K562 (cell line): ENCODE data around the gene MTHFR. TPM values are rescaled to one million over a fixed set of nuclear protein-coding genes. Genes with fewer than 3 reads are reported as not detected.

Experiments used
- ELF4 ChIP-seq: fragments of 450-650 bp; formaldehyde crosslinking; IDR thresholded peaks from 2 replicates; pipeline ENCODE4 v1.4.0; 2022; ENCODE audit warnings: missing genetic modification characterization
- ELK1 ChIP-seq: sonication (generic); formaldehyde crosslinking; IDR thresholded peaks from 2 replicates; pipeline ENCODE4 v1.8.1; 2022; ENCODE audit warnings: missing genetic modification reagents
- FOSL1 ChIP-seq: fragments of 200-800 bp; sonication (Bioruptor generic); conservative IDR thresholded peaks from 2 replicates; pipeline ENCODE4 v1.6.1; 2016; ENCODE audit warnings: missing genetic modification characterization, missing compliant biosample characterization
- FOXO4 ChIP-seq: fragments of 450-650 bp; formaldehyde crosslinking; IDR thresholded peaks from 2 replicates; pipeline ENCODE4 v1.4.0; 2020; ENCODE audit warnings: mild to moderate bottlenecking, moderate library complexity
- NFATC3 ChIP-seq: fragments of 450-650 bp; IDR thresholded peaks from 2 replicates; pipeline ENCODE4 v1.6.1; 2017; ENCODE audit warnings: mild to moderate bottlenecking
- NR2C2 ChIP-seq, 2 experiments: fragments of 200-800 bp in 1 of 2; sonication (Bioruptor generic) in 1 of 2; sonication (generic) in 1 of 2; formaldehyde crosslinking in 1 of 2; IDR thresholded peaks; 2 replicates each; pipeline versions ENCODE4 v1.6.1 to v1.8.0; 2016 to 2022; ENCODE audit warnings: mild to moderate bottlenecking in 1 of 2, missing compliant biosample characterization in 1 of 2, missing genetic modification characterization in 1 of 2, missing genetic modification reagents in 1 of 2
- NR2F6 ChIP-seq: fragments of 450-650 bp; formaldehyde crosslinking; IDR thresholded peaks from 2 replicates; pipeline ENCODE4 v1.4.0; 2020; ENCODE audit warnings: mild to moderate bottlenecking
- PHF8 ChIP-seq: fragments of 200-600 bp; sonication (generic); IDR thresholded peaks from 2 replicates; pipeline ENCODE4 v1.6.1; 2012; ENCODE audit warnings: mixed run types, mild to moderate bottlenecking, inconsistent platforms, low read length, moderate library complexity, borderline replicate concordance
- SIX5 ChIP-seq, 2 experiments: IDR thresholded peaks; 2 replicates each; pipeline ENCODE4 v1.6.1; 2011; ENCODE audit warnings: low read length in 2 of 2, borderline replicate concordance in 1 of 2, low read depth in 1 of 2, mild to moderate bottlenecking in 1 of 2, moderate library complexity in 1 of 2; ENCODE audit not compliant: insufficient read depth in 1 of 2
- SP2 ChIP-seq: IDR thresholded peaks from 2 replicates; pipeline ENCODE4 v1.6.1; 2011; ENCODE audit warnings: mild to moderate bottlenecking, low read depth, low read length, moderate library complexity; ENCODE audit not compliant: poor library complexity, severe bottlenecking; ENCODE audit errors: extremely low read depth
- SRSF3 ChIP-seq: fragments of 200-400 bp; formaldehyde crosslinking; IDR thresholded peaks from 2 replicates; pipeline ENCODE4 v1.6.1; 2016; ENCODE audit warnings: mild to moderate bottlenecking, low read length, moderate library complexity; ENCODE audit not compliant: insufficient read depth
- ZBTB5 ChIP-seq: fragments of 450-650 bp; IDR thresholded peaks from 2 replicates; pipeline ENCODE4 v1.6.1; 2017; ENCODE audit warnings: antibody characterized with exemption
- ZC3H8 ChIP-seq: fragments of 450-650 bp; IDR thresholded peaks from 2 replicates; pipeline ENCODE4 v1.6.1; 2017
- ZNF23 ChIP-seq: fragments of 250-450 bp; sonication (Bioruptor Pico); IDR thresholded peaks from 2 replicates; pipeline ENCODE4 v1.4.0; 2020; ENCODE audit warnings: mild to moderate bottlenecking
- ZNF280A ChIP-seq: fragments of 450-650 bp; IDR thresholded peaks from 2 replicates; pipeline ENCODE4 v1.6.1; 2018; ENCODE audit warnings: mild to moderate bottlenecking, low read depth; ENCODE audit not compliant: partially characterized antibody
- ZNF695 ChIP-seq: fragments of 450-650 bp; formaldehyde crosslinking; IDR thresholded peaks from 2 replicates; pipeline ENCODE4 v1.4.0; 2020; ENCODE audit warnings: mild to moderate bottlenecking, moderate library complexity
- polyA plus RNA-seq, 8 experiments: library from polyadenylated mRNA; depleted of rRNA in 4 of 8; stranded (reverse) in 5 of 8; unstranded in 3 of 8; fragments of >200 nt; fragmentation: Nextera tagmentation in 2 of 8; fragmentation: Illumina TruSeq in 1 of 8; extraction: Ambion mirVana in 2 of 8; extraction: Trizol in 1 of 8; gene quantifications; 2 replicates each; pipeline versions ENCODE4 v1.2.1 to v1.2.3, GENCODE V29; 2011 to 2014; ENCODE audit warnings: inconsistent platforms in 1 of 8, missing spikeins in 1 of 8
- total RNA-seq, 7 experiments: library from RNA; depleted of rRNA in 6 of 7; stranded (reverse); fragments of >200 nt in 6 of 7; fragmentation: Illumina TruSeq in 2 of 7; extraction: Trizol in 2 of 7; gene quantifications; 2 replicates each; pipeline versions ENCODE4 v1.2.1 to v1.2.3, GENCODE V29; 2011 to 2021; ENCODE audit warnings: low replicate concordance in 1 of 7

MTHFR gene
- total and polyA plus RNA-seq, 9 of the 15 experiments (the other 6 are each of a cell fraction or from before 2014, with no cell fraction given), result 5.0 to 104 (median 62.6) TPM

- TF ChIP-seq ZNF280A, result peak; percentile 96
- TF ChIP-seq NR2C2 (CRISPR knock-in tag; IDR thresholded peaks at IDR 0.05), result no peak
- TF ChIP-seq NR2C2 (tag; IDR thresholded peaks at IDR 0.05), result no peak
- TF ChIP-seq SP2, result no peak
- TF ChIP-seq SRSF3, result no peak
- no peak for TF ChIP-seq NR2F6 (CRISPR knock-in tag)
- TF ChIP-seq SIX5 (IDR thresholded peaks at IDR 0.05; ENCODE audit: borderline replicate concordance in 1 of 2, insufficient read depth in 1 of 2, low read depth in 1 of 2, low read length in 2 of 2), result no peak
- TF ChIP-seq ELK1 (CRISPR knock-in tag), result no peak
- no peak for TF ChIP-seq ELF4
- no peak for TF ChIP-seq ZNF695 (CRISPR knock-in tag)
- no peak for TF ChIP-seq ZC3H8
- TF ChIP-seq FOXO4 (CRISPR knock-in tag), result no peak
- no peak for TF ChIP-seq NFATC3
- no peak for TF ChIP-seq FOSL1 (tag)
- TF ChIP-seq ZBTB5, result no peak
- no peak for TF ChIP-seq ZNF23 (CRISPR knock-in tag)
- TF ChIP-seq PHF8, result no peak
These were observed 48.7 kb downstream of the MTHFR start (continued) for GRCh38 chr1:11757047-11757446.
